RWPE1 (cell line): ENCODE measurements around the gene PDCD11.
A peak's percentile ranks its signal among the peaks of the same experiment; 100 is the strongest.

Source experiments
- CTCF ChIA-PET: fragments of 350-600 bp; sonication (Branson Sonifier 250); formaldehyde crosslinking; extraction: SDS; loops from one replicate; lab custom pipeline; 2021; lab: Yijun Ruan, JAX
- POLR2A ChIA-PET: fragments of 400-600 bp; formaldehyde crosslinking; extraction: SDS; loops from one replicate; lab custom pipeline; 2020; ENCODE audit warnings: antibody characterized with exemption; ENCODE audit not compliant: low non-redundant PET; lab: Yijun Ruan, JAX
- DNase-seq: peaks from one replicate; pipeline ENCODE4 v3.0.0; 2012; ENCODE audit warnings: low spot score
- H3K27ac ChIP-seq: fragments of 450-650 bp; 2 replicates; pipeline ENCODE4 v1.5.1; 2017
- CTCF ChIP-seq: fragments of 450-650 bp; conservative IDR thresholded peaks from 2 replicates; pipeline ENCODE4 v1.5.1; 2017; ENCODE audit warnings: low read depth, mild to moderate bottlenecking

The PDCD11 gene

GRCh38 chr10:103429647-103430046, 33.2 kb downstream of the PDCD11 start:
- CTCF ChIA-PET: no interaction called here
- POLR2A ChIA-PET: no interaction called here
- TF ChIP-seq CTCF: no peak
- no peak for DNase-seq
- H3K27ac ChIP-seq: no peak overlapping the region

GRCh38 chr10:103431902-103432301, 35.5 kb downstream of the PDCD11 start:
- H3K27ac ChIP-seq: no peak overlapping the region
- CTCF ChIA-PET: no interaction called here
- no peak for DNase-seq
- no peak for TF ChIP-seq CTCF
- POLR2A ChIA-PET: no interaction called here

GRCh38 chr10:103433858-103434257, 37.4 kb downstream of the PDCD11 start:
- ChIA-PET CTCF (interaction anchor here (1.6 kb wide), 1 partner anchor 52 kb away, joined by 3 read pairs; no protein-coding TSS in a partner anchor), POLR2A (no interaction called here)
- no peak for DNase-seq
- no peak for TF ChIP-seq CTCF
- H3K27ac ChIP-seq: no peak overlapping the region

GRCh38 chr10:103439776-103440175, 43.4 kb downstream of the PDCD11 start:
- ChIA-PET POLR2A (no interaction called here), CTCF (interaction anchor here (0.5 kb wide), 1 partner anchor 15 kb away, joined by 3 read pairs; no protein-coding TSS in a partner anchor)
- H3K27ac ChIP-seq: no peak overlapping the region; the same call in 1 of the 2 replicates
- DNase-seq: no peak
- TF ChIP-seq CTCF: no peak

GRCh38 chr10:103440416-103440815, 44.0 kb downstream of the PDCD11 start:
- DNase-seq: no peak
- ChIA-PET CTCF (interaction anchor here (0.7 kb wide), 1 partner anchor 16 kb away, joined by 4 read pairs; no protein-coding TSS in a partner anchor), POLR2A (no interaction called here)
- peak overlapping the region; percentile 1; the same call in 1 of the 2 replicates for H3K27ac ChIP-seq
- TF ChIP-seq CTCF: no peak

- no peak for DNase-seq
- TF ChIP-seq CTCF: no peak
- ChIA-PET POLR2A (no interaction called here), CTCF (interaction anchor here (0.7 kb wide), 1 partner anchor 16 kb away, joined by 4 read pairs; no protein-coding TSS in a partner anchor)
- no peak overlapping the region; the same call in 1 of the 2 replicates for H3K27ac ChIP-seq
These were observed 44.8 kb downstream of the PDCD11 start for GRCh38 chr10:103441206-103441605.
